Measurements from ENCODE around the gene PTH.

PTH gene

GRCh38 chr11:13495929-13496328 lies at the start of gene PTH:
Gene PTH (minus strand): TSS chr11:13495997. CDS start chr11:13492855, 3,142 bp downstream.
- peaks cover 17% of the 10 kb centered on the region for H3K27me3 Mint-ChIP-seq (ENCODE audit: low read depth)

DNA sequence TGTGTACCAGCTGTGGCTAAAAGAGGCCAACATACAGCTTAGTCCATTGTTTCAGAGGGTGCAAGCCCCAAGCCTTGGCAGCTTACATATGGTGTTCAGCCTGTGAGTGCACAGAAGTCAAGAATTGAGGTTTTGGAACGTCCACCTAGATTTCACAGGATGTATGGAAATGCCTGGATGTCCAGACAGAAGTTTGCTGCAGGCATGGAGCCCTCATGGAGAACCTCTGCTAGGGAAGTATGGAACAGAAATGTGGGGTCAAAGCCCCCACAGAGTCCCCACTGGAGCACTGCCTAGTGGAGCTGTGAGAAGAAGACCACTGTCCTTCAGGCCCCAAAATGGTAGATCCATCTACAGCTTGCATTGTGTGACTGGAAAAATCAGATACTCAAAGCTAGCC lies 42.2 kb upstream of the PTH start:
- Mint-ChIP-seq H3K4me3 (no peak overlapping the region), H3K27ac (no peak overlapping the region), H3K9me3 (peaks cover 28% of the 10 kb centered on the region), H3K4me1 (ENCODE audit: low read depth) (no peaks in the 10 kb centered on the region), H3K36me3 (ENCODE audit: low read depth) (peaks cover 2% of the 10 kb centered on the region), H3K27me3 (ENCODE audit: low read depth) (no peaks in the 10 kb centered on the region)
- DNase-seq (ENCODE audit: low spot score), result no peak

More at GRCh38 chr11:13495929-13496328, at the start of gene PTH:
- no peak for DNase-seq (ENCODE audit: low spot score)
- Mint-ChIP-seq H3K4me1 (ENCODE audit: low read depth) (no peaks in the 10 kb centered on the region), H3K9me3 (no peaks in the 10 kb centered on the region), H3K36me3 (ENCODE audit: low read depth) (no peaks in the 10 kb centered on the region), H3K4me3 (no peak within 1 kb of the TSS), H3K27ac (no peak within 1 kb of the TSS)

- H3K27me3 Mint-ChIP-seq (ENCODE audit: low read depth), result no peaks in the 10 kb centered on the region
- no peak overlapping the region for H3K4me3 Mint-ChIP-seq
- no peak overlapping the region for H3K27ac Mint-ChIP-seq
- peaks cover 23% of the 10 kb centered on the region for H3K9me3 Mint-ChIP-seq
- DNase-seq (ENCODE audit: low spot score), result no peak
- peaks cover 2% of the 10 kb centered on the region for H3K36me3 Mint-ChIP-seq (ENCODE audit: low read depth)
- H3K4me1 Mint-ChIP-seq (ENCODE audit: low read depth), result no peaks in the 10 kb centered on the region
Observed at GRCh38 chr11:13535819-13536218, 40.0 kb upstream of the PTH start.

GRCh38 chr11:13534358-13534757 lies 38.6 kb upstream of the PTH start:
- Mint-ChIP-seq H3K4me1 (ENCODE audit: low read depth) (no peaks in the 10 kb centered on the region), H3K27me3 (ENCODE audit: low read depth) (no peaks in the 10 kb centered on the region), H3K36me3 (ENCODE audit: low read depth) (peaks cover 2% of the 10 kb centered on the region), H3K9me3 (peaks cover 23% of the 10 kb centered on the region), H3K27ac (no peak overlapping the region), H3K4me3 (no peak overlapping the region)
- no peak for DNase-seq (ENCODE audit: low spot score)

DNA sequence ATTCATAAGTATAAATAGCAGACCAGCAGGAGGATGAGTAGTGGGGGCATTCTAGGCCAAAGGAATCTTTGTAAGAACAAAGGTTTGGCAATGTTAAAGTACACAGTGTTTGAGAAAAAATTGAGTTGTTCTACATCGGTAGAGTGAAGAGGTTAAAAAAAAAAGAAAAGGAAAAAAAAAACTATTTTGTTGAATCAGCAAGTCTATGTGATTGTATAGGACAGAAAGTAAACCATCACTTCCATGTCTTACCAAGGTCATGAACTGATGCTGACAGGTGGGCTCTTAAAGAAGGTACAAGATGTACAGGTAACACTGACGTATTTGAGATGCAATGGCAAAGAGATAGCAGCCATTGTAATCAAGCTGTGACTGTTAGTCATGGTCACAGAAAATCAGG lies 29.5 kb upstream of the PTH start:
- DNase-seq (ENCODE audit: low spot score), result no peak
- H3K27me3 Mint-ChIP-seq (ENCODE audit: low read depth), result no peaks in the 10 kb centered on the region
- no peak overlapping the region for H3K4me3 Mint-ChIP-seq
- H3K9me3 Mint-ChIP-seq, result no peaks in the 10 kb centered on the region
- H3K4me1 Mint-ChIP-seq (ENCODE audit: low read depth), result no peaks in the 10 kb centered on the region
- H3K27ac Mint-ChIP-seq, result no peak overlapping the region
- no peaks in the 10 kb centered on the region for H3K36me3 Mint-ChIP-seq (ENCODE audit: low read depth)

- no peak for DNase-seq (ENCODE audit: low spot score)
- Mint-ChIP-seq H3K4me1 (ENCODE audit: low read depth) (no peaks in the 10 kb centered on the region), H3K27ac (no peak overlapping the region), H3K4me3 (no peak overlapping the region), H3K27me3 (ENCODE audit: low read depth) (peaks cover 6% of the 10 kb centered on the region), H3K9me3 (no peaks in the 10 kb centered on the region), H3K36me3 (ENCODE audit: low read depth) (no peaks in the 10 kb centered on the region)
Observed at GRCh38 chr11:13503393-13503792, 7.6 kb upstream of the PTH start.

DNA sequence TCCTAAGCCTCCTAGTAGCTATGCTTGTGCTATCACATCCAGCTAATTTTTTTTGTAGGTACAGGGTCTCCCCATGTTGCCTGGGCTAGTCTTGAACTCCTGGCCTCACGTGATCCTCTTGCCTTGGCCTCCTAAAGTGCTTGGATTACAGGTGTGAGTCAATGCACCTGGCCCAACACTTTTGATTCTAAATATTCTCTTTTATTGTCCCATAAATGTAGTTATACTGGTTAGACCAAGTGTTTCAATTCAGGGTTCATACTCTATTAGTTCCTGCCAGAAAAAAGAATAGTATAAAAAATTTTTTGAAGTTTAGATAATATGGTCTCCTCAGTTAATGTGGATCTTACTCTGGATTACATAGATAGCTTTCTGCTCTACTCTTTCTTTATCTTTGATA lies 6.7 kb upstream of the PTH start:
- DNase-seq (ENCODE audit: low spot score), result no peak
- peaks cover 6% of the 10 kb centered on the region for H3K27me3 Mint-ChIP-seq (ENCODE audit: low read depth)

GRCh38 chr11:13494051-13494450 lies 1.7 kb downstream of the PTH start:
- H3K36me3 Mint-ChIP-seq (ENCODE audit: low read depth), result no peaks in the 10 kb centered on the region
- no peak overlapping the region for H3K27ac Mint-ChIP-seq
- no peak for DNase-seq (ENCODE audit: low spot score)
- H3K27me3 Mint-ChIP-seq (ENCODE audit: low read depth), result peaks cover 16% of the 10 kb centered on the region
- no peaks in the 10 kb centered on the region for H3K9me3 Mint-ChIP-seq
- no peak overlapping the region for H3K4me3 Mint-ChIP-seq
- no peaks in the 10 kb centered on the region for H3K4me1 Mint-ChIP-seq (ENCODE audit: low read depth)

More for the DNA sequence above, 6.7 kb upstream of the PTH start:
- Mint-ChIP-seq H3K9me3 (no peaks in the 10 kb centered on the region), H3K27ac (no peak overlapping the region), H3K4me1 (ENCODE audit: low read depth) (no peaks in the 10 kb centered on the region), H3K4me3 (no peak overlapping the region), H3K36me3 (ENCODE audit: low read depth) (no peaks in the 10 kb centered on the region)

DNA sequence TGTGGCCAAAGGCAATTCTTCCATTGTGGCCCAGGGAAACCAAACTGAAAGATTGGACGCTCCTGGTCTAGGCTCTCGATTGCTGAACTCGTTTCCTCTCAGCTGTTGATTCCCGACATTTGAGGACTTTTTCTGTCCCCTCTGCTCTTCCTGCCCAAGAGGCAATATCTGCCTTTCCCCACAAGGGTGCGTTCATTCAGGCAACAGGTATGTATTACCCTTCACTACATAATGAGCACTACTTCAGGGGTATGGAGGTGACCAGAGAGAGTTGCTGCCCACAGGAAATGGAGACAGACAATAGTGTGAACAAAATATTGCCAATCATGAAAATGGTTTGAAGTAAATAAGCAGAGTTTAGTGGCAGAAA lies 8.2 kb downstream of the PTH start:
- no peak overlapping the region for H3K27ac Mint-ChIP-seq
- no peak for DNase-seq (ENCODE audit: low spot score)
- no peaks in the 10 kb centered on the region for H3K36me3 Mint-ChIP-seq (ENCODE audit: low read depth)

DNA sequence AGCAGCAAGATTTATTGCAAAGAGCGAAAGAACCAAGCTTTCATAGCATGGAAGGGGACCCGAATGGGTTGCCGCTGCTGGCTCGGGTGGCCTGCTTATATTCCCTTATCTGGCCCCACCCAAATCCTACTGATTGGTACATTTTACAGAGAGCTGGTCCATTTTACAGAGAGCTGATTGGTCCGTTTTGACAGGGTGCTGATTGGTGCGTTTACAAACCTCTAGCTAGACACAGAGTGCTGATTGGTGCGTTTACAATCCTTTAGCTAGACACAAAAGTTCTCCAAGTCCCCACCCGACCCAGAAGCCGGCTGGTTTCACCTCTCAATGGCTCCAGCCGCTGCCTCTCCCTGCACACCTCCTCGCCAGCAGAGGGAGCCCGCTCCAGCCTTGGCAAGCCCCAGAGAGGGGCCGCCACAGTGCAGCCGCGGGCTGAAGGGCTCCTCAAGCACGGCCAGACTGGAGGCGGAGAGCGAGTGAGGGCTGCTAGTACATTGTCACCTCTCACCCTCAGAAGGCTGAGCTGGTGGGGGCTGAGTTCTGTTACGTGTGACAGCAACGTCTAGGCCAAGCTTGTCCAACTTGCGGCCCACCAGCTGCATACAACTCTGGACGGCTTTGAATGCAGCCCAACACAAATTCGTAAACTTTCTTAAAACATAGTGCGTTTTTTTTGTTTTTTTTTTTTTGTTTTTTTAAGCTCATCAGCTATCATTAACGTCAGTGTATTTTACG lies 8.7 kb downstream of the PTH start:
- Mint-ChIP-seq H3K27me3 (ENCODE audit: low read depth) (peaks cover 8% of the 10 kb centered on the region), H3K4me1 (ENCODE audit: low read depth) (peaks cover 5% of the 10 kb centered on the region), H3K36me3 (ENCODE audit: low read depth) (no peaks in the 10 kb centered on the region), H3K4me3 (peak overlapping the region; percentile 58), H3K9me3 (no peaks in the 10 kb centered on the region), H3K27ac (no peak overlapping the region)
- DNase-seq (ENCODE audit: low spot score), result peak; percentile 45

More for the DNA sequence above, 8.2 kb downstream of the PTH start:
- H3K9me3 Mint-ChIP-seq, result no peaks in the 10 kb centered on the region
- H3K4me1 Mint-ChIP-seq (ENCODE audit: low read depth), result peaks cover 5% of the 10 kb centered on the region
- H3K4me3 Mint-ChIP-seq, result peak overlapping the region; percentile 58
- peaks cover 6% of the 10 kb centered on the region for H3K27me3 Mint-ChIP-seq (ENCODE audit: low read depth)

- peaks cover 6% of the 10 kb centered on the region for H3K27me3 Mint-ChIP-seq (ENCODE audit: low read depth)
- H3K4me3 Mint-ChIP-seq, result no peak overlapping the region
- no peaks in the 10 kb centered on the region for H3K36me3 Mint-ChIP-seq (ENCODE audit: low read depth)
- no peak overlapping the region for H3K27ac Mint-ChIP-seq
- H3K4me1 Mint-ChIP-seq (ENCODE audit: low read depth), result no peaks in the 10 kb centered on the region
- no peak for DNase-seq (ENCODE audit: low spot score)
- H3K9me3 Mint-ChIP-seq, result no peaks in the 10 kb centered on the region
Observed at GRCh38 chr11:13480198-13480597, 15.6 kb downstream of the PTH start.

GRCh38 chr11:13479688-13480087 lies 16.1 kb downstream of the PTH start:
- no peaks in the 10 kb centered on the region for H3K9me3 Mint-ChIP-seq
- no peaks in the 10 kb centered on the region for H3K4me1 Mint-ChIP-seq (ENCODE audit: low read depth)
- H3K36me3 Mint-ChIP-seq (ENCODE audit: low read depth), result no peaks in the 10 kb centered on the region

DNA sequence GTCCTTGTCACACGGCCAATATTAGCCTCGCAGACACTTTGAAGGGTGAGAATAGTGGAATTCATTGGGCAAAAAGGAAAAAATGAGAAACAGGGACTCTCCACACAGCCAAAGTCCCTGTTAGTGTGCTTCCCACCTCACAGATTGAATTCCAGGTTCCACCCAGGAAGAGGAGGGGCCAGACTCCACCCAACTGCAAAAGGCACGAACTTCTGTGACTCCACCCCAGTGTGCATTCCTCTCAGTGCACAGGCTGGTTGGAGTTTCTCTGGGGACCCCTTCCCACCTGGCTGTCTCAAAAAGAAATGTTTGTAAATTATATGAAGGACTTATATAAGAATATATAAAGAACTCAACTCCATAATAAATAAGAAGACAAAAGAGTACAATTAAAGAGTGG lies 20.7 kb downstream of the PTH start:
- Mint-ChIP-seq H3K27ac (no peak overlapping the region), H3K27me3 (ENCODE audit: low read depth) (peaks cover 19% of the 10 kb centered on the region), H3K4me1 (ENCODE audit: low read depth) (no peaks in the 10 kb centered on the region), H3K36me3 (ENCODE audit: low read depth) (no peaks in the 10 kb centered on the region), H3K4me3 (no peak overlapping the region), H3K9me3 (no peaks in the 10 kb centered on the region)
- no peak for DNase-seq (ENCODE audit: low spot score)

More at GRCh38 chr11:13479688-13480087, 16.1 kb downstream of the PTH start:
- no peak overlapping the region for H3K4me3 Mint-ChIP-seq
- H3K27ac Mint-ChIP-seq, result no peak overlapping the region
- no peak for DNase-seq (ENCODE audit: low spot score)
- peaks cover 6% of the 10 kb centered on the region for H3K27me3 Mint-ChIP-seq (ENCODE audit: low read depth)

DNA sequence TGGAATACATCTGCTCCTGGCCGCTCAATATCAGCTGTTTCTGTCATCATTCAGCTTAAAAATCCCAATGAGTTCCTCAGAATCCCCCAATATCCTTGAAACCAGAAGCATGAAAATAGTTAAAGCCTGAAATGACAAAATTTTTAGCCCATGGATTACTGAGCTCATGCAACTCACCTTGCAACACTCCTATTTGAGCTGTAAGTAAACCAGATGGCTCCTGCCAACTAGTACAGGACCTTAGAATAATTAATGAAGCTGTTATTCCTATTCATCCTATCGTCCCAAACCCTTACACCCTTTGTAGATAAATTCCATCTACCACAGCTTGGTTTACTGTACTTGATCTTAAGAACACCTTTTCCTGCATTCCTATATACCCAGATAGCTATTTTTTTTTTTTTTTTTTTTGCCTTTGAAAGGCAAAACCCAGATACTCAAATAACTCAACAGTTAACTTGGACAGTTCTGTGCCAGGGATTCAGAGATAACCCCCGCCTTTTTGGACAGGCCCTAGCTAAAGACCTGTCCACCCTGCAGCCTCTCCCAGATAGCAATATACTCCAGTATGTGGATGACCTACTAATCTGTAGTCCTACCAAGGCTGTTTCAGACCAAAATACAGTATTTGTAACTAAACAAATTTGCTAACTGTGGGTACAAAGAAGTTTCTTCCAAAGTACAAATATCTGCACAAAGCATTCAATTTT lies 22.6 kb downstream of the PTH start:
- Mint-ChIP-seq H3K4me1 (ENCODE audit: low read depth) (no peaks in the 10 kb centered on the region), H3K27ac (no peak overlapping the region), H3K27me3 (ENCODE audit: low read depth) (peaks cover 22% of the 10 kb centered on the region), H3K9me3 (no peaks in the 10 kb centered on the region), H3K4me3 (no peak overlapping the region), H3K36me3 (ENCODE audit: low read depth) (no peaks in the 10 kb centered on the region)
- DNase-seq (ENCODE audit: low spot score), result no peak
